ENCODE results near the gene BTLA.

Gene BTLA

DNA sequence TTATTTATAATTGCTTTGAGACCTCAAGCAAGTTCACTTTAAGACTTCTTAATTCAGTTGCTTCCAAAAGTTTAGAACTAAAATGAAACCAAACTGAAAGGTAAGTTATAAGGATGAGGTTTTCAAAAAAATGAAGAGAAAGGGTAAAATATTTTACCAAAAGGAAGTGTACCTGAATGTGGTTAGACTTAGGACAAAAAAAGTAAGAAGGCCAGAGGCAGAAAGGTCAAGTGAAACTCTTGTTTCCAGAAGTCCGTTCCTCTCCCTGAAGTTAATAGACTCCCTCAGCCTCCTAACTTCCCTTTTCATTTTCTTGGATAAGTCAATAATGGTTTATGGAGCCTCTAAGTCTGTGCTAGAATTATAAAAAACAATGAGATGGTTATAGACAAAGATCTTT, 16.6 kb downstream of the BTLA start:
- H3K27ac ChIP-seq: no peak overlapping the region

DNA sequence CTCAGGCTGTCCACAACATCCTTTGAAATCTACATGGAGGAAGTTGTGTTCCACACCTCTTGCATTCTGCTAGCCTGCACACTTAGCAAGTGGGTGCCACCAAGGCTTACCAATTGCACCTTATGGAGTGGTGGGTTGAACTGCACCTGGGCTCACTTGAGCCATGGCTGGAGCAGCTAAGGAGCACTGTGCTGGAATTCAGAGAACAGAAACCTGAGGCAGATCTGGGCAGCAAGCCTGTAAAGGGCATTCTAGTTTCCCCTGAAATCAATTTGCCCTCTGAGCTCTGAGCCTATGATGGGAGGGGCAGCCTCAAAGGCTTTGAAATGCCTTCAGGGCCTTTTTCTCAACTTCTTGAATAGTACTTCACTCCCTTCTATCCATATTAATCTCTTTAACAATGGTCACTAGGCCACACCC, 18.0 kb downstream of the BTLA start:
- H3K27me3 ChIP-seq (ENCODE audit: control insufficient read depth, insufficient read depth, low read length): no peaks in the 10 kb centered on the region
- H3K4me3 ChIP-seq (ENCODE audit: low read depth, low read length): no peak overlapping the region
- no peaks in the 10 kb centered on the region for H3K79me2 ChIP-seq
- no peaks in the 10 kb centered on the region for H3K4me1 ChIP-seq
- TF ChIP-seq, protein P1, sequence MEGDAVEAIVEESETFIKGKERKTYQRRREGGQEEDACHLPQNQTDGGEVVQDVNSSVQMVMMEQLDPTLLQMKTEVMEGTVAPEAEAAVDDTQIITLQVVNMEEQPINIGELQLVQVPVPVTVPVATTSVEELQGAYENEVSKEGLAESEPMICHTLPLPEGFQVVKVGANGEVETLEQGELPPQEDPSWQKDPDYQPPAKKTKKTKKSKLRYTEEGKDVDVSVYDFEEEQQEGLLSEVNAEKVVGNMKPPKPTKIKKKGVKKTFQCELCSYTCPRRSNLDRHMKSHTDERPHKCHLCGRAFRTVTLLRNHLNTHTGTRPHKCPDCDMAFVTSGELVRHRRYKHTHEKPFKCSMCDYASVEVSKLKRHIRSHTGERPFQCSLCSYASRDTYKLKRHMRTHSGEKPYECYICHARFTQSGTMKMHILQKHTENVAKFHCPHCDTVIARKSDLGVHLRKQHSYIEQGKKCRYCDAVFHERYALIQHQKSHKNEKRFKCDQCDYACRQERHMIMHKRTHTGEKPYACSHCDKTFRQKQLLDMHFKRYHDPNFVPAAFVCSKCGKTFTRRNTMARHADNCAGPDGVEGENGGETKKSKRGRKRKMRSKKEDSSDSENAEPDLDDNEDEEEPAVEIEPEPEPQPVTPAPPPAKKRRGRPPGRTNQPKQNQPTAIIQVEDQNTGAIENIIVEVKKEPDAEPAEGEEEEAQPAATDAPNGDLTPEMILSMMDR (IDR thresholded peaks at IDR 0.05): no peak
- H3K9me3 ChIP-seq (ENCODE audit: control insufficient read depth, low read length): no peaks in the 10 kb centered on the region
- no peak overlapping the region for H3K4me2 ChIP-seq (ENCODE audit: low read length)
- H2AFZ ChIP-seq: no peak overlapping the region
- no peaks in the 10 kb centered on the region for H3K36me3 ChIP-seq (ENCODE audit: control insufficient read depth, insufficient read depth, low read length)
- H3K9ac ChIP-seq: no peak overlapping the region
- H3K27ac ChIP-seq: no peak overlapping the region

More for the DNA sequence above, 16.6 kb downstream of the BTLA start:
- Histone ChIP-seq H3K79me2 (no peaks in the 10 kb centered on the region), H3K4me1 (no peaks in the 10 kb centered on the region), H3K4me2 (ENCODE audit: low read length) (no peak overlapping the region), H3K9ac (no peak overlapping the region), H3K4me3 (ENCODE audit: low read depth, low read length) (no peak overlapping the region), H3K9me3 (ENCODE audit: control insufficient read depth, low read length) (no peaks in the 10 kb centered on the region), H2AFZ (no peak overlapping the region), H3K27me3 (ENCODE audit: control insufficient read depth, insufficient read depth, low read length) (no peaks in the 10 kb centered on the region), H3K36me3 (ENCODE audit: control insufficient read depth, insufficient read depth, low read length) (no peaks in the 10 kb centered on the region)
- TF ChIP-seq, protein P1 (IDR thresholded peaks at IDR 0.05): no peak

DNA sequence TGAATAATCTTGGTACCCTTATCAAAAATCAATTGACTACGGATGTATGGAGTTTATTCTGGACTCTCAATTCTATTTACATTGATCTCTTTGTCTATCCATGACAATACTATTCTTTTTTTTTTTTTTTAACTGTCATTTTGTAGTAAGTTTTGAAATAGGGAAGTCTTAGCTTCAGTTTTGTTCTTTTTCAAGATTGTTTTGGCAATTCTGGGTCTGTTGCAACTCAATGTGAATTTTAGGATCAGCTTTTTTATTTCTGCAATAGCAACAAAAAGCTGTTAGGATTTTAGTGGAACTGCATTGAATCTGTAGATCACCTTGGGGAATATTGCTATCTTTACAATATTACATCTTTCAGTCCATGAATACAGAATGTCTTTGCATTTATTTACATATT, 21.4 kb downstream of the BTLA start:
- no peaks in the 10 kb centered on the region for H3K79me2 ChIP-seq
- H3K4me2 ChIP-seq (ENCODE audit: low read length): no peak overlapping the region
- H3K4me1 ChIP-seq: no peaks in the 10 kb centered on the region
- TF ChIP-seq, protein P1 (IDR thresholded peaks at IDR 0.05): no peak
- no peak overlapping the region for H3K4me3 ChIP-seq (ENCODE audit: low read depth, low read length)
- no peaks in the 10 kb centered on the region for H3K9me3 ChIP-seq (ENCODE audit: control insufficient read depth, low read length)
- H2AFZ ChIP-seq: no peak overlapping the region
- no peaks in the 10 kb centered on the region for H3K27me3 ChIP-seq (ENCODE audit: control insufficient read depth, insufficient read depth, low read length)
- H3K36me3 ChIP-seq (ENCODE audit: control insufficient read depth, insufficient read depth, low read length): no peaks in the 10 kb centered on the region
- no peak overlapping the region for H3K9ac ChIP-seq
- no peak overlapping the region for H3K27ac ChIP-seq

DNA sequence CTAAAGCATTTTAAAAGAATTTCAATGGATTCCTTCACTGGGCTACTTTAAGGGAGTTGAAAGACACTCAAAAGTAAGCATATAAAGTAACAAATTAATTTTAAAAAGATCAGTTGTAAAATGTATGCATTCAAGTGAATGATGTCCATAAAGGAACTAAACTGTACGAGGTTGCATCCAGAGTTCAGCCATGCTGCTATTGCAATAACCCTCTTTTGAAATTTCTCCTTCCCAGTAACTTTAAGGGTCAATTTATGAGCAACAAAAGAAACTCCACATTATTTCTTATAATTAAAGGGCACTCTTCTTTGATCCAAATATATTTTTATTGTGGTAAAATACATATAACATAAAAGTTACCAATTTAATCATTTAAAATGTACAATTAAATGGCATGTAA, 22.9 kb downstream of the BTLA start:
- Histone ChIP-seq H3K79me2 (no peaks in the 10 kb centered on the region), H2AFZ (no peak overlapping the region), H3K4me3 (ENCODE audit: low read depth, low read length) (no peak overlapping the region), H3K36me3 (ENCODE audit: control insufficient read depth, insufficient read depth, low read length) (no peaks in the 10 kb centered on the region), H3K9me3 (ENCODE audit: control insufficient read depth, low read length) (no peaks in the 10 kb centered on the region), H3K4me1 (no peaks in the 10 kb centered on the region), H3K4me2 (ENCODE audit: low read length) (no peak overlapping the region), H3K9ac (no peak overlapping the region), H3K27ac (no peak overlapping the region), H3K27me3 (ENCODE audit: control insufficient read depth, insufficient read depth, low read length) (no peaks in the 10 kb centered on the region)
- TF ChIP-seq, protein P1 (IDR thresholded peaks at IDR 0.05): no peak

DNA sequence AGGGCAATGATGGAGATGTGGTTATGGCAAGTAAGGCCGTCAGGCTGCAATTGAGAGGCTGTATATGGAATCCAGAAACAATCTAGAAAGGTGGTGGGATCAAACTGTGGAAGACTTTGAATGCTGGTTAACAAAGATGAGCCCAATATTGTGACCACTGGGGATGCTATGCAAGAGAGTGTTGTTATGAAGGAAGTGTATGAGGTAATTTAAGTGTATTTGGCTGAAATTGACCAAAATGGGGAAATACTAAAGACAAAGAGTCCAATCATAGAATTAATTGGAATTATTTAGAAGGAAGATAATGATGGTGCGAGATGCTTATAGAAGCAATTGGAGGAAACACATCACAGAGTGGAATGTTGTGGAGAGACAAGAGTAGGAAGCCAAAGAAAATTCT, 24.5 kb downstream of the BTLA start:
- no peaks in the 10 kb centered on the region for H3K36me3 ChIP-seq (ENCODE audit: control insufficient read depth, insufficient read depth, low read length)
- no peak overlapping the region for H3K4me2 ChIP-seq (ENCODE audit: low read length)
- no peaks in the 10 kb centered on the region for H3K4me1 ChIP-seq
- no peak overlapping the region for H2AFZ ChIP-seq
- TF ChIP-seq, protein P1 (IDR thresholded peaks at IDR 0.05): no peak
- no peaks in the 10 kb centered on the region for H3K79me2 ChIP-seq
- no peaks in the 10 kb centered on the region for H3K9me3 ChIP-seq (ENCODE audit: control insufficient read depth, low read length)
- H3K27me3 ChIP-seq (ENCODE audit: control insufficient read depth, insufficient read depth, low read length): no peaks in the 10 kb centered on the region
- H3K27ac ChIP-seq: no peak overlapping the region
- H3K9ac ChIP-seq: no peak overlapping the region
- H3K4me3 ChIP-seq (ENCODE audit: low read depth, low read length): no peak overlapping the region
